WTC11 (cell line): Measurements from ENCODE around the gene CFAP299.
"Not testable (repeated sequence)": the region's sequence is repeated elsewhere in the genome, so short reads cannot be mapped to it uniquely, and the experiment has no call there.

Experiments
- CTCF ChIP-seq: fragments of 200-600 bp; IDR thresholded peaks from 2 replicates; pipeline ENCODE4 v1.8.0; 2022; ENCODE audit warnings: antibody characterized with exemption
- SP1 ChIP-seq: sonication (generic); formaldehyde crosslinking; conservative IDR thresholded peaks from 2 replicates; pipeline ENCODE4 v1.8.1; 2022; ENCODE audit warnings: missing genetic modification reagents
- TF ChIP-seq, protein P1 (sequence below): sonication (generic); formaldehyde crosslinking; IDR thresholded peaks from 2 replicates; pipeline ENCODE4 v1.8.1; 2023; ENCODE audit warnings: mild to moderate bottlenecking, moderate library complexity, missing genetic modification reagents
- TF ChIP-seq, protein P2 (sequence below): sonication (generic); formaldehyde crosslinking; conservative IDR thresholded peaks from 2 replicates; pipeline ENCODE4 v1.8.1; 2022; ENCODE audit warnings: mild to moderate bottlenecking, missing genetic modification reagents
- TF ChIP-seq, protein P3 (sequence below): sonication (generic); formaldehyde crosslinking; IDR thresholded peaks from 2 replicates; pipeline ENCODE4 v1.8.1; 2023; ENCODE audit warnings: mild to moderate bottlenecking, missing genetic modification reagents, moderate library complexity

DNA sequence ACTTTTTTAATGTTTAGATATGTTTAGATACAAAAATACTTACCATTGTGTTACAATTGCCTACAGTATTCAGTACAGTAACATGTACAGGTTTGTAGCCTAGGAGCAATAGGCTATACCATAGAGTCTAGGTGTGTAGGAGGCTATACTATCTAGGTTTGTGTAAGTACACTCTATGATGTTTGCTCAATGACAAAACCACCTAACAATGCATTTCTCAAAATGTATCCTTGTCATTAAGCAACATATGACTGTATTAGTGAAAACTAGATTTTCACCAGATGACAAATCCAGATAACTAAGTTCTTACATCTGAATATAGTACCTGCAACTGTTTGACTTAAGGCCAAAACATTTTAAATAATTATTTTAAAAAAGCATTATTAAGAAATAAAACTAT is 19.7 kb upstream of the CFAP299 start:
- TF ChIP-seq, protein P1, sequence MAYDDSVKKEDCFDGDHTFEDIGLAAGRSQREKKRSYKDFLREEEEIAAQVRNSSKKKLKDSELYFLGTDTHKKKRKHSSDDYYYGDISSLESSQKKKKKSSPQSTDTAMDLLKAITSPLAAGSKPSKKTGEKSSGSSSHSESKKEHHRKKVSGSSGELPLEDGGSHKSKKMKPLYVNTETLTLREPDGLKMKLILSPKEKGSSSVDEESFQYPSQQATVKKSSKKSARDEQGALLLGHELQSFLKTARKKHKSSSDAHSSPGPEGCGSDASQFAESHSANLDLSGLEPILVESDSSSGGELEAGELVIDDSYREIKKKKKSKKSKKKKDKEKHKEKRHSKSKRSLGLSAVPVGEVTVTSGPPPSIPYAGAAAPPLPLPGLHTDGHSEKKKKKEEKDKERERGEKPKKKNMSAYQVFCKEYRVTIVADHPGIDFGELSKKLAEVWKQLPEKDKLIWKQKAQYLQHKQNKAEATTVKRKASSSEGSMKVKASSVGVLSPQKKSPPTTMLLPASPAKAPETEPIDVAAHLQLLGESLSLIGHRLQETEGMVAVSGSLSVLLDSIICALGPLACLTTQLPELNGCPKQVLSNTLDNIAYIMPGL (CRISPR knock-in tag), result not testable (repeated sequence)
- not testable (repeated sequence) for TF ChIP-seq CTCF; SP1 (CRISPR knock-in tag)
- TF ChIP-seq, protein P2, sequence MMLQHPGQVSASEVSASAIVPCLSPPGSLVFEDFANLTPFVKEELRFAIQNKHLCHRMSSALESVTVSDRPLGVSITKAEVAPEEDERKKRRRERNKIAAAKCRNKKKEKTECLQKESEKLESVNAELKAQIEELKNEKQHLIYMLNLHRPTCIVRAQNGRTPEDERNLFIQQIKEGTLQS, result not testable (repeated sequence)
- TF ChIP-seq, protein P3, sequence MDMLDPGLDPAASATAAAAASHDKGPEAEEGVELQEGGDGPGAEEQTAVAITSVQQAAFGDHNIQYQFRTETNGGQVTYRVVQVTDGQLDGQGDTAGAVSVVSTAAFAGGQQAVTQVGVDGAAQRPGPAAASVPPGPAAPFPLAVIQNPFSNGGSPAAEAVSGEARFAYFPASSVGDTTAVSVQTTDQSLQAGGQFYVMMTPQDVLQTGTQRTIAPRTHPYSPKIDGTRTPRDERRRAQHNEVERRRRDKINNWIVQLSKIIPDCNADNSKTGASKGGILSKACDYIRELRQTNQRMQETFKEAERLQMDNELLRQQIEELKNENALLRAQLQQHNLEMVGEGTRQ (CRISPR knock-in tag), result not testable (repeated sequence)
